Stimulated activated CD8-positive, alpha-beta memory T cell treated with anti-CD3 and anti-CD28 coated beads, Interleukin-7, amount 100 ng/mL, for 1 hour (primary cell): Measurements from ENCODE around the gene PPT1.
"Not testable (repeated sequence)": the region's sequence is repeated elsewhere in the genome, so short reads cannot be mapped to it uniquely, and the experiment has no call there.

ENCODE experiments used
- DNase-seq, 2 donors: peaks; one replicate each; pipeline ENCODE4 v3.0.0-alpha.2; 2020; ENCODE audit warnings: low read depth in 2 of 2

Gene PPT1

DNA sequence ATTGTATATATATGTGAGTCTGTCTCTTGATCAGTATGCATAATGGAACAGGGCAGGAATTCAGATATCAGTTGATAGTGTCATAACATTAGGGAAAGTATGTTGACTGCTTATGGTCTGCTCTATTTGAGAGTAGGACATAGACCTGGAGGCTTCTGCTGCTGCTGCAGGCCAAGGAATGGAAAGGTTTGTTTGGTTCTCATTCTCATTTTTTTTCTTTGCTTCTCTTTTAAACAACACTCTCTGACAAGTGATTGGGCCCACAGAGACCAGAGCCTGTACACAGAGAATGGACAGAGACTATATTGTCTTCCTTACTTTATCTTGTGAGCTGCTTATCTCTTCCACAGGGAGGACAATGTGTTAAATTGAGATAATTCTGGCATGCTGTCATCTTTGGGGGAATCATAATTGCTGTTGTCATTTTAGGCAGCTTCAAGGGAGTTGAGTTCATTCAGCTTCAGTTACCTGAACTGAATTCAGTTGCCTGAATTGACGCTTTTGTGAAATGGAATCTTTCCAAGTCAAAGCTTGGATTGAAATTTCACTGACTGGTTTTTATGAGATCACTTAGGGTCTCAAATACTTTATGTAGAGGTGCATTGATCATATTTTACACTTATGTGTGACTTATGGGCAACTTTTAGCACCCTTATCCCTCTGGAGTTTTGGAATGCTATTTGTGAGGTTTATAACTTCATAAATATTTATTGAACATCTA lies 39.6 kb downstream of the PPT1 start:
- no peak for DNase-seq

DNA sequence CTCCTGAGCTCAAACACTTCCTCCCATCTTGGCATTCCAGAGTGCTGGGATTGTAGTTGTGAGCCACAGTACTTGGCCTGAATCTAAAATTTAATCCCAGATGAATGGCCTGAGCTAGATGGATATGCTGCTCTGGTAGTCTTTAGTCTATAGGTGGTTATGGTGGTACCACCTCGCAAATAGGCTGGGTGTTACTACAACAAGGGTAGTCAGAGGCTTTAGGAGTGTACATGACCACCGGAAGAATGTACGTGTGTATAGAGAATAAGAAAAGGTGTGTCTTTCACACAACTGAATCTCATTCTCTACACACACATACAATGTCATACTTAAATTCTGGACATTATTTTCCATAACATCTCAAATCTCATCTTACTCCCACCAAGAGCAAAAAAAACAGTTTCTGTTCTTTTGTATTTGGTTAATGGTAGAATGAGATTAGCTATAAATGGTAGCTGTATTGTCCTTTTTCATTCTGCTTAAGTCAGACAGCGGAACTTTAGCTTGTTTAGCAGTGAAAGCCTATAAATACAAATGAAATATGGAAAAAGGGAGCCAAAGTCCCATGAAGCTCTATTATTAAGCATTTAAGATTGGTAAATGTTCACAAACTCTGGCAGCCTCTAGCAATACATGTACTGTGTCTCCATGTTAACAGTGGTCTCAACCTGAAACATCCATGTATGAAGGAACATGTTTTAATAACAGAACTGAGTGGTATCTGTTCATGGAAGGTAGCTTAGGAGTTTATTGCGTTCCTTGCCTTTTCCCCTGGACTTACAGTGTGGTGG lies 40.3 kb downstream of the PPT1 start:
- DNase-seq, result no peak

DNA sequence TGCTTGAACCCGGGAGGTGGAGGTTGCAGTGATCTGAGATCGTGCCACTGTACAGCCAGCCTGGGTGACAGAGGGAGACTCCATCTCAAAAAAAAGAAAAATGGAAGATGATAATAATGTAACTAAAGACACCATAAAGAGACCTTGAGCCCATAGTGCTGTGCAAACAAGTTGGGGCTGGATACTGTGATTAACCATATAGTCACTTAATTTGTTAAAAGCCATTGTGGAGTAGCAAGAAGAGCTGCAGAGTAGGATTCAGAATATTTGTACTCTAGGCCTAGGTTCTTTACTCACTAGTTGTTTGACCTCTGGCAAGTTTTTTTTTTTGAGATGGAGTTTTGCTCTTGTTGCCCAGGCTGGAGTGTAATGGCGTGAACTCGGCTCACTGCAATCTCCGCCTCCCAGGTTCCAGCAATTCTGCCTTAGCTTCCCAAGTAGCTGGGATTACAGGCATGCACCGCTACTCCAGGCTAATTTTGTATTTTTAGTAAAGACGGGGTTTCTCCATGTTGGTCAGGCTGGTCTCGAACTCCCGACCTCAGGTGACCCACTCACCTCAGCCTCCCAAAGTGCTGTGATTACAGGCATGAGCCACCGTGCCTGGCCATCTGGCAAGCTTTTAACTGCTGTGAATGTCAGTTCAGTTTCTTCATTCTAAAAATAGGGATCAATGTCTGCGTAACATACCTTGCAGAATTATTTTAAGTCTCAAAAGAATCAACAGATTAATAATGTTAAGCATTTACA lies 43.7 kb downstream of the PPT1 start:
- DNase-seq, result no peak

DNA sequence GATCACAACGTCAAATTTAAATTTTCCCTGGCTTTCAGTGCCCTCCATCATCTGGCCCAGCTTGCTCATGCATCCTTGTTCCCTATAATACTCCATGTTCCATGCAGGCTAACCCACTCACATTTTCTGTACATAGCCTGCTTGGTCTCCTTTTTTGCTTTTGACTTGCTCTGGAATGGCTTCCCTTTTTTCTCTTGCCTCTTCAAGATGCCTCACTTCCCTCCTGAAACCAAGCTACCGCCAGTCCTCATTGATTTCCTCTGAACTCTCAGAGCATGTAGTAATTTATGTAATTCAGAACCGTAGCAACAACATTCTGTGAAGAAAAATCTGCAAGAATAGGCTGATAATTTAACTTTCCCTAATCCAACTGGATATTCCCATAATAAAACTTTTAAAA lies 46.2 kb downstream of the PPT1 start:
- no peak for DNase-seq

DNA sequence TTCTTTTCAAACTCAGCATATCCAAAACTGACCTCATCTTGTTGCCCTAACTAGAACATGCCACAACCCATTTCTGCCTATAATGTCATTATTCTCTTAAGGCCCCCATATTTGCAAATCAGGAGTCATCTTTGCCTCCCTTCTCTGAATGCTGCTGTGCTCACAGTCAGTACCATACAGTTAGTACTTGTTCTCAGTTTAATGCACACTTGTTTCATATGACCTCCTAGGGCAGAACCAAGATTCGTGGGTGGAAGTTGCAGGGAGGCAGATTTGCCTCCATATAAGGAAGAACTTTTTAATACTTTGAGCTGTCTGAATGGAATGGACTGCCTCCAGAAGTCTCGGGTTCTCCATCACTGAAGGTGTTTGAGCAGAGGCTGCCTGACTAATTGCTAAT lies 47.3 kb downstream of the PPT1 start:
- no peak for DNase-seq

DNA sequence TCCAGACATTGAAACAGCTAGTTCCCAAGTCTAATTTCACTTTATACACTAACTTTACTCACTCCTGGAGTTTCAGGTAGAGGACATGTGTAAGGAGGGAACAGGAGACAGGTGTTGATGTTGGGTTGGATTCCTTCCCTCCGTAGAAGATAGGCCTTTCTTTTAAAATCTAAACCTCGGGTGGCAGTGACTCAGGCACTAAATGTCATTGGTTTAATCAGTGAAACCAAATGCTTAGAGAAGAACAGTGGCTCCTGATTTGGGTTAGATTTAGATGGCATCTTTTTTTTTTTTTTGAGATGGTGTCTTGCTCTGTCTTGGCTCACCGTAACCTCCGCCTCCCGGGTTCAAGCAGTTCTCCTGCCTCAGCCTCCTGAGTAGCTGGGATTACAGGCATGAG lies 49.3 kb downstream of the PPT1 start:
- DNase-seq, result no peak

DNA sequence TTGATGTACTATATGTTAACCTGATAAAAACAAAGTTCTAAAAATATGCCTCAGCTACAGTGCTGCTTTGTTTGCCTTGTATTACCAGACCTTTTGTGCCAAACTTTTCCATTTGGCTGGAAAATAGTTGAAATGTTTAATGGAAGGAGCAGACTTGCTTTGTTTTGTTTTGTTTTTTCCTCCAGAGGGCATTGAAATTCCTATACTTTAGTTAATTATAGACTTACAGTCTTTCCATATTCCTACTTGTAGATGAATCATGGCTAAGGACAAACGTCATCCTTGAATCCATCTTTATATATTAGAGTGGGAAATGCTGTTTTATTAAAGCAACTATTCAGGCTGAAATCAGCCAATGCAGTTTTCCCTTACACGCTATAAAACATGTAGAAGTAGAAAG lies 49.8 kb downstream of the PPT1 start:
- no peak for DNase-seq

DNA sequence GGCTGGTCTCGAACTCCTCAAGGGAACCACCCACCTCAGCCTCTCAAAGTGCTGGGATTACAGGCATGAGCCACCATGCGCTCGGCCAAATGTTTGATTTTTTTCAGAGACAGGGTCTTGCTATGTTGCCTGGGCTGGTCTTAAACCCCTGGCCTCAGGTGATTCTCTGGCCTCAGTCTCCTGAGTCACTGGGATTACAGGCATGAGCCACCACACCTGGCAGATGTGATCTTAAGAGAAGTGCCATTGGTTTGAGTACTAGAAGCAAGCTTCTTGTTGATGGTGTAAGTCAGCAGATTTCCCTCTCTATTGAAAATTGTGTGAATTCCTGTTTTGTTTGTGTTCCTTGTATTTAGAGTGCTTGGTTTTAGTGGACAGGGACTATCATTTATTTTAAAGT lies 51.3 kb downstream of the PPT1 start:
- DNase-seq, result no peak

DNA sequence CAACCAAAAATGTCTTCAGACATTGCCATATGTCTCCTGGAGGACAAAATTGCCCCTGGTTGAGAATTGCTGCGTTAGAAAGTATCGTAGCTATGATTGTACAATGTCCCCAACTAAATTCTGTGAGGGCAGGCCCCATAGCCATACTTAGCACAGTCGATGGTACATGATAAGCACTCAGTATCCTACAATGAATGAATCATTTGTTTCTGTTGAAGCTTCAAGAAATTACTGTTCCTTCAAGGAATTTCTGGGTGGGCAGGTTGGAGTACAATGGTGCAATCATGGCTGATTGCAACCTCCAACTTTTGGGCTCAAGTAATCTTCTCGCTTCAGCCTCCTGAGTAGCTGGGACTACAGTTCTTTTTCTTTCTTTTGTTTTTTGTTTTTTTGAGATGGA lies 51.9 kb downstream of the PPT1 start:
- DNase-seq, result no peak

DNA sequence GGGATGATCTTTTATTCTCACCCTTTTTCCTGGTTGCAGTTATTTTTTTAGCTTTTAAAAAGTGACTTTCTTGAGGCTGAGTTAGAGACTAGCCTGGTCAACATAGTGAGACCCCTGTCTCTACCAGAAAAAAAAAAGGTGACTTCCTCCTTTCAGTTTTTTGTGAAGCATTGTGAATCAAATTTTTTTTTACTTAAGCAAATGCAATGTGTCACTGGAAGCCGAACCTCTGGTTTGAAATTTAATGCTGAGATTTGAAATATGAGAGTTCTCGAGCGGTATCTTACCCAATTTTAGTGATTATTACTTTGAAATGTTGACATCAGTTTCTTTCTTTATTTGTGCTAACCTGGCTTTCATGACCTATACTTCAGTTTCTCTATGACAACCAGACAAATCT lies 52.9 kb downstream of the PPT1 start:
- DNase-seq, result no peak

DNA sequence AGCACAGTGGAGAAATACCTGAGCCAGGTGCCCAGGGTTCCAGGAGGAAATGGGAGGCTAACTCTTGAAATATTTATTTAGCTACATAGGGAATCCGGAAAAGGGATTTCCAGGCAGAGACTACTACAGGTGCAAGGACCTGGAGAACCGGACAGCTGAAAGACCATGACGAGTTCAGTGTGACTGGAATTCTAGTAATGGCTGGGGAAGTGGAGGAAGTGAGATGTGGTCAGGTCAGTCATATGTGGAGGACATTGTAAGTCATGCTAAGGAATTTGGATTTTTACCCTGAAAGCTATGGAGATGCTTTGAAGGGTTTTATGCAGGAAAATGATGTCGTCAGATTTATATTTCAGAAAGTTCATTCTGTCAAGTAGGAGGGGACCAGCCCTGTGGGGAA lies 54.7 kb downstream of the PPT1 start:
- DNase-seq, result no peak

DNA sequence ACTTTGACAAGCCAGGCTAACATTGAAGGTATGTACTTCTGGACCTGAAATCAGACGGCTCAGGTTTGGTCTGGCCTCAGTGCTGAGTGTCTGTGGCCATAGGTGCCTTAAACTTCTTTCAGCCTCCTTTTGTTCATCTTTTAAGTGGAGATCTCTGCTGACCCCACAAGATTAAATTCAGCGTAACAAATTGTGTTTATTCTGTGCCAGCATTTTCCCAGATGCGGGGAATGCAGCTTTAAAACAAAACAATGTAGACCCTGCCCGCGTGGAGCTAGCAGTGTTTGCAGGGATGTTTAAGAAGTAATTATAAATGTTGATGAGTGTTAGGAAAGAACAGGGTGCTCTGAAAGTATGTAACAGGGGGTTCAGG lies 55.6 kb downstream of the PPT1 start:
- no peak for DNase-seq

DNA sequence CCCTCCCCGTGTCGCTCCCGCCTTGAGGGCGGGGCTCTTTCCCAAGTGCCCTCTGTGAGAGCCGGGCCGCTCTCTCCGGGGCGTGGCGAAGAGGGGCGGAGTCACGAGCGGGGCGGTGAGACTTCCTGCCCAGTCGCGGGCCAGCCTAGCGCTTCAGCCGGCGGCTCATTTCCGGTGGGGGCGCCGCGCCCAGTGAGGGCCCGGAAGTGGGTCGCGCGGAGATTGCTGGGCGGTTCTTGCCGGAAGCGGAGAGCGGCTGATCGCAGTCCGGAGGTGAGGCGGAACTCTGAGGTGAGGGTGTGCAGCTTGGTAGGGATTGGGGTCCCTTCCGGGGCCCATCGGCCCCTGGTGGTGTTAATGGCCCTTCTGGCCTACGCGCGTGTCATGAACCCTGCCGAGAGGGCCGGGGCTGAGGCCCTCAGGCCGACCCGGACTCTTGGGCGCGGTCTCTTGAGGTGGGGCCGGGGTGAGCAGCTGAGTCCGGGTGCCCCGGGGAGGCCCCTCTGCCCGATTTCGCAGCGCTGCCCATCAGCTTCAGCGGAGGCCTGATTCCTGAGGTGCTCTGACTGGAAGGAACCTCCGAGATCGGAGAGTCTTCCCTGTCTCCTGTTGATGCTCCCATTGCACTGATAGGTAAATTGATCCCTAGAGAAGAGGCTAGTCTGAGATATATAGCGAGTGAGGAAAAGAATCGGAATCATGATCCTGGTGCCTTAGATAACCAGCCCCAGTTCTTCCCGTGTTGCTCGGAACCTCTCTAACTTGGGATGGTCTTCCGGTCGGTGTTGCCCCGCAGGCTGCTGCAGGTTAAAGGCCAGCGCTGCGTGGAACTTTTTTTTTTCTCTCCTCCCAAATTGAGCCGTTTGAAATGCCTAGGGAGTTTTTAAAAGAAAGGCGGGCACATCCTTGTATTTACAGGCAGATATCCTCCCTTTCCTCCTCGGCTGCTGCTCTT lies 56.3 kb downstream of the PPT1 start, which contains the start of gene CAP1:
CAP1 (plus strand) TSS at position 219 of the 955 bp plus-strand sequence. CDS start 18,618 bp downstream, outside the sequence.
- peak; percentile 99 to 100 for DNase-seq

DNA sequence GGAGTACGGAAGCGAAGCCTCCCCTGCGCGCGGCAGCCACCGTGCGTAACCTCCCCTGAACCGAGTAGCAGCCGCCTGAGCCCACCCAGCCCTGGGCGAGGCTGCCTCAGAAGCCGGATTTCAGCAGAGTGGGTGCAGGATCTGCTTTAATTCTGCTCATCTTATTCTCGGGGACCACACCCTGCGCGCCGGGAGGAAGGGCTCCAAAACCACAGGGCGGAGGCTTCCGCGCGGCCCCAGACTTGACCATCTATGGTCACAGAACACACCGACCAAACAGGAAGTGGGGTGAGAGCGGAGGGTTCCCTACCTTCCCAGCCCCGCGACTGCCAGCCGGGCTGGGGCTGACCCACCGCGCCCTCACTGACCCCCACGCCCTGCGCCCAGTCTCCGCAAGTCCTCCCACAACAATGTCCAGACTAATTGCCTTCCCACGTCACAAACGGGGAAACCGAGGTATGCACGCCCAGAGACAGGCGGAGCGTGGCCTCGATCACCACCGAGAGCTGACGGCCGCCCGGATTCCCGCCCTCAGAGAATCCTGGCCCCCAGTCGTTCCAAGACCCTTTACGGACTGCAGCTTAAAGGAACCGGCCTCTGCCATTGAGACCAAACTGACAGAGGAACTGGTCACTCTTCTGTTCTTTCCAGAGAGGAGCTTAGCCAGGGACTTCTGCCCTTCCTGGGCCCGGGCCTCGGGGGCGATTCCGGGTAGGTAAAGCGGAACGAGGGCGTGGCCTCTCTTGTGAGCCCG lies 57.1 kb downstream of the PPT1 start:
- DNase-seq, result peak; percentile 45 to 54

DNA sequence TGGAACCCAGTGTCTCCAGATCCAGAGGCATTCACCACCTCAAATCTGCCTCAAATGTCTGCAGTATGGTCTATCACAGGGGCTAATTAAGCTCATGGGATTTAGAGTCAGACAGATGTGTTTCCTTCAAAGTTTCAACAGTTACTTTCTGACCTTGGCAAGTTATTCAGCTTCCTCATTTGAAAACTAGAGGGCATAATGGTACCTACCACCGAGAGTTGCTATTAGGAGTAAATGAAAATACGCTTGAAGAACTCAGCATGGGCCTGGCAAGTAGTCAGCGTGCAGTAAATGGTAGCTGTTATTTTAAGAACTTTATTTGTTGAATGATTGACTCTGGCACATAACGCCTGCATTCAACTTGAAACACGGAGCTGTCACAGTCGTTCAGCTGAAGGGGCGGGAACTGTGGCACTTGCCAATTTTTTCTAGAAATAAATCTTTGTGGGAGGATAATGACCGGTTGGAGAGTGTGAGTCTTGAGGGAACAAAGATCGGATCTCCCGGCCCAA lies 57.8 kb downstream of the PPT1 start:
- DNase-seq, result no peak

DNA sequence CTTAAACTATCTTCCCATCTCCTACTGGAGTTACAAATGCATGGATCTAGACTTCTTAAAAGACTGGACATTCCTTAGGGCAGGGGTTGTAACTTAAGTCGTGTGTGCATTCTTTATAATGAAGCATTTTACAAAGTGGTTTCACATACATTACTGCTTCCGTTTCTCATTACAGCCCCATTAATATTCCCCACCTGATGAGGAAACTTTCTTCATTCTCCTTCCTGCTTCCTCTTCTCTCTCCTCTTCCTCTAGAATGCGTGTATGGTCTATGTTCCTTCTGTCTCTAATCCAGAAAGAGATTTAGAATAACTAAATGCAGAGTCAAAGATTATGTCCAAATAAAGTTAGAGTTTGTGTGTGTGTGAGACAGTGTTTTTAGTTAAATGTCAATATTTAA lies 58.4 kb downstream of the PPT1 start:
- DNase-seq, result no peak

DNA sequence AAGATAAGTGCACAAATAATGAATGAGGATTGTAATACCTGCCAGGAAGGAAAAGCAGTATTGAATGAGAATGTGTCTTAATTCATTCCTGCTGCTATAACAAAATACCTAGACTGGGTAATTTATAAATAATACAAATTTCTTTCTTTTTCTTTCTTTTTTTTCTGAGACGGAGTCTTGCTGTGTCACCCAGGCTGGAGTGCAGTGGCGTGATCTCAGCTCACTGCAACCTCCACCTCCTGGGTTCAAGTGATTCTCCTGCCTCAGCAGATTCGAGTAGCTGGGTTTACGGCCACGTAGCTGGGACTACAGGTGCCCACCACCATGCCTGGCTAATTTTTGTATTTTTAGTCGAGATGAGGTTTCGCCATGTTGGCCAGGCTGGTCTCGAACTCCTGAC lies 59.8 kb downstream of the PPT1 start:
- not testable (repeated sequence) for DNase-seq

DNA sequence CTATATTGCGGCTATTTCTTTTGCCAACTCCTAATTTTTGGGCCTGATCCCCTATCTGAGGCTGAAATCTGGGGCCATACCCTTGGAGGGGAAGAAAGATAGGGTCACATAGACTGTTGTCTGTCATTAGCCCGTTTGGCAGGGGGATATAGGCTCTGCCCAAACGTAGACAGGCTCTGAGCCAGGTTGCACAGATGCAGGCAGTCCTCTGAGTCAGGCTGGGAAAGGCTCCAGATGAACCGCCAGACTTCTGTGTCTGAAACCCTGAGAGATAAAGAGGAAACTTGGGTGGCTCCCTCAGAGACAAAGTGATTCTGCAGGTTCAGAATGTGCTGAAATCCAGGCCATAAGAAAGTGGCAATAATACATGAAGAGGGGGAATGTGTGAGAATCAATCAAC lies 60.5 kb downstream of the PPT1 start:
- DNase-seq, result no peak

DNA sequence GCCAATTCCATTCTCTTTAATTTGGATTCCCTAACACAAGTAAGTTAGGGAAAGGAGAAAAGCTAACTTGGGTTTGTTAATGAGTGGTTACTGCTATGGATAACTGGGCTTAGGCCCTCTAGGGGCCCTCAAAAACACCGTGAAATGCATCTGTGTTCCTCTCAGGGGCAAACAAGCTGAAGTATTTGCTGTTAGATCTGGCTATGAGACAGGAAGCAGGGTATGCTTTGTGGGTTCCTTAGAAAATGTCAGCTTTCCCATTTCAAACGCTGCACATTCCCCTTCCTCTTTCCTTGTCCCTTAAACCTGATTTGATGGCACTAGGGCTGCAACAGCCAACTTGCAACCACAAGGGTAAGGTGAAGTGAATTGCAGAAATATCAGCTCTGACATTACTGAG lies 62.2 kb downstream of the PPT1 start:
- no peak for DNase-seq

DNA sequence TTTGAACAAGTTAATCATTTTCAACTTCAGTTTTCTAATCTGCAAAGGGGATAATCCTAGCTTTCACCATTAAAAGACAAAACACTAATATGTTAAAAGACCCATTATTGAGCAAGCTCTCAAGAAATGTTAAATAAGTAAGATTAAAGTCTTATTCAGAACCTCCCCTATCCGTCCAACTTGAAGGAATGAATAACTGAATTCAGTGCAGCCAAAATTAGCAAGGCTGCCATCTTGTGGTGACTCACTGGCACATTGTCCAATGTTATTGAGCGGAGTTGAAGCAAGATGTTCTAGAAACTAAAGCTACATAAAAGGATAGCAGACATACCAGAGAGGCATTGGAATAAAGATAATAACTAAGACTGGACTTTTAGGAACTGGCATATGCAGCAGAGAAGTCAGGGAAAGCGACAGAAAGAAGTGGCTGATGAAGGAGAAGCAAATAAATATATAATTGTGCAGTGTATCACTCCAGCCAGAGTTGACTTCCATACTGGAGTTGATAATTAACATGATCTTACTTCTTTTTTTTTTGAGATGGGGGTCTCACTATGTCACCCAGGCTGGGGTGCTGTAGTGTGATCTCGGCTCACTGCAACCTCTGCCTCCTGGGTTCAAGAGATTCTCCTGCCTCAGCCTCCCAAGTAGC lies 64.7 kb downstream of the PPT1 start:
- DNase-seq, result peak in 1 of 2 donors; percentile 18
